HCT116 (cell line): ENCODE results near the gene ARL14EPL. TPM values are rescaled to one million over a fixed set of nuclear protein-coding genes. Genes with fewer than 3 reads are reported as not detected.

Experiments used
- ATAC-seq: fragments of 200-7000 bp; cut with Tn5 transposase; 2 replicates; pipeline ENCODE4 v1.9.1; 2020; ENCODE audit warnings: mild to moderate bottlenecking, moderate library complexity
- BruUV-seq: library from RNA; stranded (reverse); fragments of 400-500 nt; replicated peaks from 2 replicates; lab custom pipeline; 2021; lab: Mats Ljungman, UMichigan
- CTCF ChIA-PET: fragments of 300-600 bp; sonication (Branson Sonifier 250); formaldehyde crosslinking; loops from one replicate; lab custom pipeline; 2021; ENCODE audit warnings: antibody characterized with exemption; lab: Charles Lee
- POLR2A ChIA-PET: fragments of 300-600, 350-600 bp; sonication (Branson Sonifier 250); formaldehyde crosslinking; loops from one replicate; lab custom pipeline; 2021; ENCODE audit warnings: antibody characterized with exemption; lab: Charles Lee
- RAD21 ChIA-PET, 2 experiments: fragments of 300-600 bp; sonication (Branson Sonifier 250); formaldehyde crosslinking; loops; one replicate each; lab custom pipeline; 2023; ENCODE audit warnings: low total read pairs in 2 of 2; ENCODE audit not compliant: uncharacterized antibody in 2 of 2, unreplicated experiment in 2 of 2, low non-redundant PET in 1 of 2; lab: Charles Lee
- DNase-seq: peaks from one replicate; pipeline ENCODE4 v3.0.0-alpha.2; 2010; ENCODE audit warnings: low read depth, low spot score
- H2AFZ ChIP-seq: fragments of 200-600 bp; shearing (Covaris generic), sonication (generic); 2 replicates; pipeline ENCODE4 v1.6.1; 2017; ENCODE audit warnings: low read depth, mixed run types, mixed read lengths, antibody characterized with exemption, low read length; ENCODE audit not compliant: poor library complexity, severe bottlenecking
- H3K27ac ChIP-seq: 2 replicates; pipeline ENCODE4 v1.5.1; 2012; ENCODE audit warnings: low read depth, low read length
- H3K27me3 ChIP-seq: fragments of 200-600 bp; sonication (generic); 2 replicates; pipeline ENCODE4 v1.6.1; 2016; ENCODE audit warnings: mixed run types, low read length, mixed read lengths; ENCODE audit not compliant: insufficient read depth
- H3K36me3 ChIP-seq, 2 experiments: fragments of 200-500 bp in 1 of 2; fragments of 200-600 bp in 1 of 2; sonication (Bioruptor generic) in 1 of 2; sonication (generic) in 1 of 2; 2 replicates each; pipeline versions ENCODE4 v1.5.1 to v1.6.1; 2014 to 2016; ENCODE audit warnings: low read length in 2 of 2, inconsistent platforms in 1 of 2, mixed read lengths in 1 of 2, mixed run types in 1 of 2; ENCODE audit not compliant: insufficient read depth in 2 of 2, control insufficient read depth in 1 of 2
- H3K4me1 ChIP-seq, 2 experiments: fragments of 200-600 bp in 1 of 2; sonication (generic) in 1 of 2; 2 replicates each; pipeline versions ENCODE4 v1.5.1 to v1.6.1; 2012 to 2017; ENCODE audit warnings: low read length in 2 of 2, inconsistent platforms in 1 of 2, mild to moderate bottlenecking in 1 of 2, mixed read lengths in 1 of 2, mixed run types in 1 of 2, moderate library complexity in 1 of 2; ENCODE audit not compliant: insufficient read depth in 2 of 2, control insufficient read depth in 1 of 2
- H3K4me2 ChIP-seq: fragments of 200-600 bp; sonication (generic); 2 replicates; pipeline ENCODE4 v1.6.1; 2017; ENCODE audit warnings: mixed run types, low read length, mixed read lengths
- H3K4me3 ChIP-seq, 2 experiments: fragments of 200-600 bp in 1 of 2; sonication (generic) in 1 of 2; replicated peaks in 1 of 2; 2 replicates each; pipeline ENCODE4 v1.5.1; 2011 to 2016; ENCODE audit warnings: low read length in 2 of 2, control low read depth in 1 of 2, low read depth in 1 of 2, mild to moderate bottlenecking in 1 of 2, mixed read lengths in 1 of 2, mixed run types in 1 of 2
- H3K79me2 ChIP-seq: fragments of 200-600 bp; sonication (generic); 2 replicates; pipeline ENCODE4 v1.6.1; 2017; ENCODE audit warnings: mild to moderate bottlenecking, mixed run types, low read length, moderate library complexity, mixed read lengths; ENCODE audit not compliant: insufficient read depth
- H3K9ac ChIP-seq: fragments of 200-600 bp; sonication (generic); 2 replicates; pipeline ENCODE4 v1.6.1; 2016; ENCODE audit warnings: low read length, mixed read lengths
- H3K9me2 ChIP-seq: fragments of 200-600 bp; sonication (generic), shearing (Covaris generic); 2 replicates; pipeline ENCODE4 v1.6.1; 2017; ENCODE audit warnings: mixed run types, mild to moderate bottlenecking, moderate library complexity; ENCODE audit not compliant: insufficient read depth
- H3K9me3 ChIP-seq, 2 experiments: fragments of 200-500 bp in 1 of 2; fragments of 200-600 bp in 1 of 2; sonication (Bioruptor generic) in 1 of 2; sonication (generic) in 1 of 2; 2 replicates each; pipeline ENCODE4 v1.6.1; 2014 to 2017; ENCODE audit warnings: low read length in 2 of 2, mixed read lengths in 2 of 2, inconsistent platforms in 1 of 2, low read depth in 1 of 2, mild to moderate bottlenecking in 1 of 2, mixed run types in 1 of 2, moderate library complexity in 1 of 2; ENCODE audit not compliant: control insufficient read depth in 1 of 2, insufficient read depth in 1 of 2
- H4K20me1 ChIP-seq: fragments of 200-600 bp; sonication (generic), shearing (Covaris generic); 2 replicates; pipeline ENCODE4 v1.6.1; 2017; ENCODE audit warnings: mixed run types, mild to moderate bottlenecking, moderate library complexity; ENCODE audit not compliant: insufficient read depth
- ATF3 ChIP-seq: IDR thresholded peaks from 2 replicates; pipeline ENCODE4 v1.6.1; 2012
- CBX3 ChIP-seq: IDR thresholded peaks from 2 replicates; pipeline ENCODE4 v1.6.1; 2012; ENCODE audit warnings: low read depth
- CEBPB ChIP-seq: IDR thresholded peaks from 2 replicates; pipeline ENCODE4 v1.6.1; 2012; ENCODE audit warnings: low read depth
- CTCF ChIP-seq, 3 experiments: fragments of 200-600 bp in 1 of 3; sonication (generic) in 1 of 3; IDR thresholded peaks in 2 of 3; conservative IDR thresholded peaks in 1 of 3; 2 replicates each; pipeline ENCODE4 v1.5.1; 2012 to 2017; ENCODE audit warnings: low read depth in 2 of 3, low read length in 2 of 3, antibody characterized with exemption in 1 of 3, borderline replicate concordance in 1 of 3, control low read depth in 1 of 3, mild to moderate bottlenecking in 1 of 3, mixed read lengths in 1 of 3, mixed run types in 1 of 3, moderate library complexity in 1 of 3; ENCODE audit not compliant: insufficient read depth in 1 of 3
- EGR1 ChIP-seq: IDR thresholded peaks from 2 replicates; pipeline ENCODE4 v1.6.1; 2012; ENCODE audit warnings: low read depth
- EZH2 ChIP-seq: fragments of 200-600 bp; sonication (generic); IDR thresholded peaks from 2 replicates; pipeline ENCODE4 v1.6.1; 2017; ENCODE audit warnings: antibody characterized with exemption, mixed run types
- EZH2phosphoT487 ChIP-seq: fragments of 200-600 bp; IDR thresholded peaks from 2 replicates; pipeline ENCODE4 v1.6.1; 2018; ENCODE audit warnings: antibody characterized with exemption, borderline replicate concordance
- JUND ChIP-seq: IDR thresholded peaks from 2 replicates; pipeline ENCODE4 v1.6.1; 2012
- MAX ChIP-seq: IDR thresholded peaks from 2 replicates; pipeline ENCODE4 v1.6.1; 2012
- RAD21 ChIP-seq: IDR thresholded peaks from 2 replicates; pipeline ENCODE4 v1.6.1; 2012; ENCODE audit warnings: low read depth, mild to moderate bottlenecking
- REST ChIP-seq: IDR thresholded peaks from 2 replicates; pipeline ENCODE4 v1.6.1; 2012; ENCODE audit warnings: low read depth
- SP1 ChIP-seq: IDR thresholded peaks from 2 replicates; pipeline ENCODE4 v1.6.1; 2012; ENCODE audit warnings: low read depth
- SRF ChIP-seq: IDR thresholded peaks from 2 replicates; pipeline ENCODE4 v1.6.1; 2012; ENCODE audit warnings: low read depth
- TCF7L2 ChIP-seq: IDR thresholded peaks from 2 replicates; pipeline ENCODE4 v1.7.0; 2011; ENCODE audit warnings: borderline replicate concordance, inconsistent platforms; ENCODE audit not compliant: insufficient read depth, insufficient read length; ENCODE audit errors: extremely low read depth
- ZBTB33 ChIP-seq: IDR thresholded peaks from 2 replicates; pipeline ENCODE4 v1.6.1; 2011; ENCODE audit warnings: mild to moderate bottlenecking, low read length, moderate library complexity; ENCODE audit not compliant: insufficient replicate concordance; ENCODE audit errors: extremely low read depth
- ZFX ChIP-seq: fragments of 450-650 bp; IDR thresholded peaks from 2 replicates; pipeline ENCODE4 v1.6.1; 2017
- ZNF274 ChIP-seq: fragments of 200-500 bp; sonication (Bioruptor generic); IDR thresholded peaks from 2 replicates; pipeline ENCODE4 v1.6.1; 2014; ENCODE audit warnings: mild to moderate bottlenecking, low read depth, low read length, inconsistent platforms
- intact Hi-C: fragments of 100-400 bp; cut with micrococcal nuclease; formaldehyde crosslinking; loops from 2 replicates; pipeline ENCODE4 v1.10.0; 2022
- total RNA-seq: library from RNA; stranded (reverse); gene quantifications from one replicate; pipeline ENCODE4 v1.2.1, GENCODE V29; 2021; ENCODE audit not compliant: unreplicated experiment

ARL14EPL gene
- total RNA-seq, 1 experiment from 2014 or later, result 22.9 TPM

GRCh38 chr5:116013207-116013785, 19.0 kb upstream of the ARL14EPL start (continued):
- TF ChIP-seq MAX (no peak), SRF (no peak), CBX3 (no peak), JUND (no peak), ZNF274 (no peak), TCF7L2 (no peak), SP1 (no peak)

GRCh38 chr5:116013936-116014335, 18.3 kb upstream of the ARL14EPL start:
- intact Hi-C loops, result no loop called here
- no TSS peak for BruUV-seq
- no peaks in the 10 kb centered on the region for H4K20me1 ChIP-seq
- H3K79me2 ChIP-seq, result no peaks in the 10 kb centered on the region
- no peaks in the 10 kb centered on the region for H3K36me3 ChIP-seq
- H3K4me1 ChIP-seq, result no peaks in the 10 kb centered on the region
- H3K4me3 ChIP-seq, result no peak overlapping the region
- no peak for DNase-seq
- no peak overlapping the region for H3K27ac ChIP-seq
- H2AFZ ChIP-seq, result peak overlapping the region; percentile 10
- H3K9me2 ChIP-seq, result no peaks in the 10 kb centered on the region
- ChIA-PET POLR2A (no interaction called here), CTCF (no interaction called here), RAD21 (no interaction called here)
- H3K4me2 ChIP-seq, result no peak overlapping the region
- H3K27me3 ChIP-seq, result no peaks in the 10 kb centered on the region
- no peak overlapping the region for H3K9ac ChIP-seq
- no peak for ATAC-seq
- no peaks in the 10 kb centered on the region for H3K9me3 ChIP-seq
- TF ChIP-seq CEBPB (no peak), ATF3 (no peak), EZH2 (no peak), RAD21 (no peak), MAX (no peak), ZFX (no peak), ZBTB33 (no peak), EZH2phosphoT487 (no peak), JUND (no peak), REST (no peak), CBX3 (no peak), EGR1 (no peak), SP1 (no peak), CTCF (IDR thresholded peaks at IDR 0.05 in 2 of 3, conservative IDR thresholded peaks at IDR 0.05 in 1 of 3; ENCODE audit: borderline replicate concordance in 1 of 3, insufficient read depth in 1 of 3, low read depth in 2 of 3, low read length in 2 of 3) (no peak)
